Epidermal melanocyte (primary cell): ENCODE measurements around the gene DTX3L.
A peak's percentile ranks its signal among the peaks of the same experiment; 100 is the strongest.

Experiments used
- DNase-seq: peaks from one replicate; pipeline ENCODE4 v3.0.0; 2011; ENCODE audit warnings: low spot score; ENCODE audit not compliant: insufficient read length

Gene DTX3L

GRCh38 chr3:122564155-122564912 lies at the start of gene DTX3L, which contains the start of gene PARP9:
DTX3L (plus strand) TSS chr3:122564338; CDS start chr3:122564427, 89 bp downstream.
PARP9 (minus strand) TSS chr3:122564300; CDS start chr3:122559620, 4,680 bp downstream.
- DNase-seq: peak; percentile 59

- DNase-seq: no peak
These were observed 49.1 kb upstream of the DTX3L start for GRCh38 chr3:122515020-122515468.

GRCh38 chr3:122515870-122516269 lies 48.3 kb upstream of the DTX3L start:
- DNase-seq: no peak

GRCh38 chr3:122516846-122517360 lies 47.2 kb upstream of the DTX3L start:
- no peak for DNase-seq

GRCh38 chr3:122519693-122520092 lies 44.4 kb upstream of the DTX3L start:
- DNase-seq: no peak

- DNase-seq: no peak
These were observed 43.3 kb upstream of the DTX3L start for GRCh38 chr3:122520861-122521260.

GRCh38 chr3:122523317-122523716 lies 40.8 kb upstream of the DTX3L start:
- DNase-seq: no peak

- DNase-seq: no peak
These were observed 34.0 kb upstream of the DTX3L start for GRCh38 chr3:122530164-122530563.

GRCh38 chr3:122533480-122533879 lies 30.7 kb upstream of the DTX3L start:
- DNase-seq: no peak

GRCh38 chr3:122533931-122534334 lies 30.2 kb upstream of the DTX3L start:
- peak; percentile 27 for DNase-seq

- no peak for DNase-seq
These were observed 28.0 kb upstream of the DTX3L start for GRCh38 chr3:122535964-122536631.

- DNase-seq: no peak
These were observed 27.5 kb upstream of the DTX3L start for GRCh38 chr3:122536632-122537001.

GRCh38 chr3:122538956-122539490 lies 25.1 kb upstream of the DTX3L start:
- no peak for DNase-seq

GRCh38 chr3:122546151-122546550 lies 18.0 kb upstream of the DTX3L start:
- DNase-seq: no peak

- no peak for DNase-seq
These were observed 16.1 kb upstream of the DTX3L start for GRCh38 chr3:122548076-122548475.

- no peak for DNase-seq
These were observed 15.5 kb upstream of the DTX3L start for GRCh38 chr3:122548619-122549018.

- DNase-seq: no peak
These were observed 11.0 kb upstream of the DTX3L start for GRCh38 chr3:122553171-122553570.

- no peak for DNase-seq
These were observed 8.7 kb upstream of the DTX3L start for GRCh38 chr3:122555275-122556071.

GRCh38 chr3:122557356-122557755 lies 6.8 kb upstream of the DTX3L start:
- no peak for DNase-seq

GRCh38 chr3:122558605-122559004 lies 5.5 kb upstream of the DTX3L start:
- DNase-seq: no peak

- no peak for DNase-seq
These were observed 4.2 kb upstream of the DTX3L start for GRCh38 chr3:122559906-122560305.
